HCT116 (cell line): ENCODE measurements around the gene KRT73. TPM values are rescaled to one million over a fixed set of nuclear protein-coding genes. Genes with fewer than 3 reads are reported as not detected.

Source experiments
- ATAC-seq: fragments of 200-7000 bp; cut with Tn5 transposase; 2 replicates; pipeline ENCODE4 v1.9.1; 2020; ENCODE audit warnings: mild to moderate bottlenecking, moderate library complexity
- BruUV-seq: library from RNA; stranded (reverse); fragments of 400-500 nt; replicated peaks from 2 replicates; lab custom pipeline; 2021; lab: Mats Ljungman, UMichigan
- CTCF ChIA-PET: fragments of 300-600 bp; sonication (Branson Sonifier 250); formaldehyde crosslinking; loops from one replicate; lab custom pipeline; 2021; ENCODE audit warnings: antibody characterized with exemption; lab: Charles Lee
- POLR2A ChIA-PET: fragments of 300-600, 350-600 bp; sonication (Branson Sonifier 250); formaldehyde crosslinking; loops from one replicate; lab custom pipeline; 2021; ENCODE audit warnings: antibody characterized with exemption; lab: Charles Lee
- RAD21 ChIA-PET, 2 experiments: fragments of 300-600 bp; sonication (Branson Sonifier 250); formaldehyde crosslinking; loops; one replicate each; lab custom pipeline; 2023; ENCODE audit warnings: low total read pairs in 2 of 2; ENCODE audit not compliant: uncharacterized antibody in 2 of 2, unreplicated experiment in 2 of 2, low non-redundant PET in 1 of 2; lab: Charles Lee
- DNase-seq: peaks from one replicate; pipeline ENCODE4 v3.0.0-alpha.2; 2010; ENCODE audit warnings: low read depth, low spot score
- H2AFZ ChIP-seq: fragments of 200-600 bp; shearing (Covaris generic), sonication (generic); 2 replicates; pipeline ENCODE4 v1.6.1; 2017; ENCODE audit warnings: low read depth, mixed run types, mixed read lengths, antibody characterized with exemption, low read length; ENCODE audit not compliant: poor library complexity, severe bottlenecking
- H3K27ac ChIP-seq: 2 replicates; pipeline ENCODE4 v1.5.1; 2012; ENCODE audit warnings: low read depth, low read length
- H3K27me3 ChIP-seq: fragments of 200-600 bp; sonication (generic); 2 replicates; pipeline ENCODE4 v1.6.1; 2016; ENCODE audit warnings: mixed run types, low read length, mixed read lengths; ENCODE audit not compliant: insufficient read depth
- H3K36me3 ChIP-seq, 2 experiments: fragments of 200-500 bp in 1 of 2; fragments of 200-600 bp in 1 of 2; sonication (Bioruptor generic) in 1 of 2; sonication (generic) in 1 of 2; 2 replicates each; pipeline versions ENCODE4 v1.5.1 to v1.6.1; 2014 to 2016; ENCODE audit warnings: low read length in 2 of 2, inconsistent platforms in 1 of 2, mixed read lengths in 1 of 2, mixed run types in 1 of 2; ENCODE audit not compliant: insufficient read depth in 2 of 2, control insufficient read depth in 1 of 2
- H3K4me1 ChIP-seq, 2 experiments: fragments of 200-600 bp in 1 of 2; sonication (generic) in 1 of 2; 2 replicates each; pipeline versions ENCODE4 v1.5.1 to v1.6.1; 2012 to 2017; ENCODE audit warnings: low read length in 2 of 2, inconsistent platforms in 1 of 2, mild to moderate bottlenecking in 1 of 2, mixed read lengths in 1 of 2, mixed run types in 1 of 2, moderate library complexity in 1 of 2; ENCODE audit not compliant: insufficient read depth in 2 of 2, control insufficient read depth in 1 of 2
- H3K4me2 ChIP-seq: fragments of 200-600 bp; sonication (generic); 2 replicates; pipeline ENCODE4 v1.6.1; 2017; ENCODE audit warnings: mixed run types, low read length, mixed read lengths
- H3K4me3 ChIP-seq, 2 experiments: fragments of 200-600 bp in 1 of 2; sonication (generic) in 1 of 2; replicated peaks in 1 of 2; 2 replicates each; pipeline ENCODE4 v1.5.1; 2011 to 2016; ENCODE audit warnings: low read length in 2 of 2, control low read depth in 1 of 2, low read depth in 1 of 2, mild to moderate bottlenecking in 1 of 2, mixed read lengths in 1 of 2, mixed run types in 1 of 2
- H3K79me2 ChIP-seq: fragments of 200-600 bp; sonication (generic); 2 replicates; pipeline ENCODE4 v1.6.1; 2017; ENCODE audit warnings: mild to moderate bottlenecking, mixed run types, low read length, moderate library complexity, mixed read lengths; ENCODE audit not compliant: insufficient read depth
- H3K9ac ChIP-seq: fragments of 200-600 bp; sonication (generic); 2 replicates; pipeline ENCODE4 v1.6.1; 2016; ENCODE audit warnings: low read length, mixed read lengths
- H3K9me2 ChIP-seq: fragments of 200-600 bp; sonication (generic), shearing (Covaris generic); 2 replicates; pipeline ENCODE4 v1.6.1; 2017; ENCODE audit warnings: mixed run types, mild to moderate bottlenecking, moderate library complexity; ENCODE audit not compliant: insufficient read depth
- H3K9me3 ChIP-seq, 2 experiments: fragments of 200-500 bp in 1 of 2; fragments of 200-600 bp in 1 of 2; sonication (Bioruptor generic) in 1 of 2; sonication (generic) in 1 of 2; 2 replicates each; pipeline ENCODE4 v1.6.1; 2014 to 2017; ENCODE audit warnings: low read length in 2 of 2, mixed read lengths in 2 of 2, inconsistent platforms in 1 of 2, low read depth in 1 of 2, mild to moderate bottlenecking in 1 of 2, mixed run types in 1 of 2, moderate library complexity in 1 of 2; ENCODE audit not compliant: control insufficient read depth in 1 of 2, insufficient read depth in 1 of 2
- H4K20me1 ChIP-seq: fragments of 200-600 bp; sonication (generic), shearing (Covaris generic); 2 replicates; pipeline ENCODE4 v1.6.1; 2017; ENCODE audit warnings: mixed run types, mild to moderate bottlenecking, moderate library complexity; ENCODE audit not compliant: insufficient read depth
- CBX3 ChIP-seq: IDR thresholded peaks from 2 replicates; pipeline ENCODE4 v1.6.1; 2012; ENCODE audit warnings: low read depth
- CEBPB ChIP-seq: IDR thresholded peaks from 2 replicates; pipeline ENCODE4 v1.6.1; 2012; ENCODE audit warnings: low read depth
- CTCF ChIP-seq, 3 experiments: fragments of 200-600 bp in 1 of 3; sonication (generic) in 1 of 3; IDR thresholded peaks in 2 of 3; conservative IDR thresholded peaks in 1 of 3; 2 replicates each; pipeline ENCODE4 v1.5.1; 2012 to 2017; ENCODE audit warnings: low read depth in 2 of 3, low read length in 2 of 3, antibody characterized with exemption in 1 of 3, borderline replicate concordance in 1 of 3, control low read depth in 1 of 3, mild to moderate bottlenecking in 1 of 3, mixed read lengths in 1 of 3, mixed run types in 1 of 3, moderate library complexity in 1 of 3; ENCODE audit not compliant: insufficient read depth in 1 of 3
- EGR1 ChIP-seq: IDR thresholded peaks from 2 replicates; pipeline ENCODE4 v1.6.1; 2012; ENCODE audit warnings: low read depth
- EZH2 ChIP-seq: fragments of 200-600 bp; sonication (generic); IDR thresholded peaks from 2 replicates; pipeline ENCODE4 v1.6.1; 2017; ENCODE audit warnings: antibody characterized with exemption, mixed run types
- EZH2phosphoT487 ChIP-seq: fragments of 200-600 bp; IDR thresholded peaks from 2 replicates; pipeline ENCODE4 v1.6.1; 2018; ENCODE audit warnings: antibody characterized with exemption, borderline replicate concordance
- MAX ChIP-seq: IDR thresholded peaks from 2 replicates; pipeline ENCODE4 v1.6.1; 2012
- POLR2A ChIP-seq: IDR thresholded peaks from 2 replicates; pipeline ENCODE4 v1.7.0; 2011; ENCODE audit warnings: borderline replicate concordance; ENCODE audit not compliant: insufficient read depth, insufficient read length; ENCODE audit errors: extremely low read depth
- POLR2AphosphoS5 ChIP-seq: IDR thresholded peaks from 2 replicates; pipeline ENCODE4 v1.6.1; 2011; ENCODE audit warnings: mild to moderate bottlenecking, low read depth, low read length, moderate library complexity
- RAD21 ChIP-seq: IDR thresholded peaks from 2 replicates; pipeline ENCODE4 v1.6.1; 2012; ENCODE audit warnings: low read depth, mild to moderate bottlenecking
- REST ChIP-seq: IDR thresholded peaks from 2 replicates; pipeline ENCODE4 v1.6.1; 2012; ENCODE audit warnings: low read depth
- SIN3A ChIP-seq: IDR thresholded peaks from 2 replicates; pipeline ENCODE4 v1.6.1; 2012; ENCODE audit warnings: low read depth
- YY1 ChIP-seq: IDR thresholded peaks from 2 replicates; pipeline ENCODE4 v1.6.1; 2011; ENCODE audit warnings: low read length, low read depth, moderate library complexity, mild to moderate bottlenecking; ENCODE audit not compliant: insufficient replicate concordance; ENCODE audit errors: extremely low read depth
- ZFX ChIP-seq: fragments of 450-650 bp; IDR thresholded peaks from 2 replicates; pipeline ENCODE4 v1.6.1; 2017
- ZNF274 ChIP-seq: fragments of 200-500 bp; sonication (Bioruptor generic); IDR thresholded peaks from 2 replicates; pipeline ENCODE4 v1.6.1; 2014; ENCODE audit warnings: mild to moderate bottlenecking, low read depth, low read length, inconsistent platforms
- intact Hi-C: fragments of 100-400 bp; cut with micrococcal nuclease; formaldehyde crosslinking; loops from 2 replicates; pipeline ENCODE4 v1.10.0; 2022
- total RNA-seq: library from RNA; stranded (reverse); gene quantifications from one replicate; pipeline ENCODE4 v1.2.1, GENCODE V29; 2021; ENCODE audit not compliant: unreplicated experiment

The KRT73 gene
- total RNA-seq, 1 experiment from 2014 or later: not detected

- no peak for DNase-seq
- BruUV-seq: no TSS peak
- Histone ChIP-seq H3K27ac (no peak overlapping the region), H3K4me2 (no peak overlapping the region), H3K4me3 (no peak overlapping the region), H2AFZ (no peak overlapping the region), H3K9me2 (no peaks in the 10 kb centered on the region), H3K27me3 (no peaks in the 10 kb centered on the region), H3K4me1 (peaks cover 0 to 21% of the 10 kb centered on the region in 2 experiments; a peak in 3 of 4 replicates), H3K79me2 (no peaks in the 10 kb centered on the region), H3K36me3 (no peaks in the 10 kb centered on the region), H3K9ac (no peak overlapping the region), H4K20me1 (no peaks in the 10 kb centered on the region), H3K9me3 (no peaks in the 10 kb centered on the region)
- ATAC-seq: no peak
- TF ChIP-seq CEBPB: no peak
- no peak for TF ChIP-seq EGR1
- no peak for TF ChIP-seq EZH2phosphoT487
- TF ChIP-seq POLR2A: no peak
- TF ChIP-seq REST: no peak
- TF ChIP-seq MAX: no peak
- no peak for TF ChIP-seq CTCF (IDR thresholded peaks at IDR 0.05 in 2 of 3, conservative IDR thresholded peaks at IDR 0.05 in 1 of 3; ENCODE audit: borderline replicate concordance in 1 of 3, insufficient read depth in 1 of 3, low read depth in 2 of 3, low read length in 2 of 3)
- TF ChIP-seq CBX3: no peak
- no peak for TF ChIP-seq SIN3A
- no peak for TF ChIP-seq POLR2AphosphoS5
- no peak for TF ChIP-seq ZFX
- TF ChIP-seq YY1: no peak
- no peak for TF ChIP-seq EZH2
- TF ChIP-seq ZNF274: no peak
- TF ChIP-seq RAD21: no peak
- CTCF ChIA-PET: no interaction called here
- RAD21 ChIA-PET: no interaction called here
- POLR2A ChIA-PET: no interaction called here
- intact Hi-C loops: no loop called here
Observed at GRCh38 chr12:52607314-52607713, 11.0 kb downstream of the KRT73 start.
